Measurements from ENCODE around the gene GYG2. TPM values are rescaled to one million over a fixed set of nuclear protein-coding genes. Genes with fewer than 3 reads are reported as not detected.

GYG2 gene
- total RNA-seq, 1 donor from 2014 or later, result 1.4 TPM

DNA sequence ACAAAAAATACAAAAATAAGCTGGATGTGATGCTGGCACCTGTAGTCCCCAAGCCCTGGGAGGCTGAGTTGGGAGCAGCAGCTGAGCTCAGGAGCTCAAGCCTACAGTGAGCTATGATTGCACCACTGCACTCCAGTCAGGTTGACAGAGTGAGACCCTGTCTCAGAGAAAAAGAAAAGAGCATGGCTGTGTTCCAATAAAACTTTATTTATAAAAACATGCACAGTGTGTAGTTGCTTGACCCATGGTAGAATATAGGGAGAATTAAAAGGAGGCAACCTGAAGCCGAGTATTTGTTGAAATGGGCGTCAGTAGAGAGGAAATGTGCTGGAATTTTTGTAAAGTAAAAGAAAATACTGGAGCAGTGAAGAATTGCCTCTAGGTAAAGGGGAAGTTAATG lies 27.0 kb downstream of the GYG2 start:
- intact Hi-C loops (cut with DNase I), result no loop called here
- no peak for DNase-seq
- no peak for ATAC-seq

DNA sequence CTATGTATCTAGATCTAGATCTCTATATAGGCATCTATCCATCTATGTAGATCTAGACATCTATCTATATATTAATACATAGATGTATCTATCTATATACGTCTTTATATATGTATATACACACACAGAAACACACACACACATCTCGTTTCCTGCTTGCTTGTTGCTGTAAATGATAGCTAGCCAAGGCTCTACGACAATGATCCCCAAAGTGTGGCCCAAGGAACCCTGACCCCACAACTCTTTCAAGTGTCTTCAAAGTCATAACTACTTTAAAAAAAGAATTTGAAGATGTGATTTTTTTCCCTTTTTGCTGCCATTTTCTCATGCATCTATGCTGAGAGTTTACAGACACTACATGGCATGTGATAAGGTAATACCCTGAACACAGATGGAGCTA lies 28.8 kb downstream of the GYG2 start:
- Histone ChIP-seq H3K4me3 (no peak overlapping the region), H3K36me3 (no peaks in the 10 kb centered on the region), H3K27me3 (no peaks in the 10 kb centered on the region), H3K27ac (no peak overlapping the region), H3K9me3 (no peaks in the 10 kb centered on the region), H3K4me1 (no peaks in the 10 kb centered on the region)
- ATAC-seq (no peak), DNase-seq (no peak)
- TF ChIP-seq, protein P1, sequence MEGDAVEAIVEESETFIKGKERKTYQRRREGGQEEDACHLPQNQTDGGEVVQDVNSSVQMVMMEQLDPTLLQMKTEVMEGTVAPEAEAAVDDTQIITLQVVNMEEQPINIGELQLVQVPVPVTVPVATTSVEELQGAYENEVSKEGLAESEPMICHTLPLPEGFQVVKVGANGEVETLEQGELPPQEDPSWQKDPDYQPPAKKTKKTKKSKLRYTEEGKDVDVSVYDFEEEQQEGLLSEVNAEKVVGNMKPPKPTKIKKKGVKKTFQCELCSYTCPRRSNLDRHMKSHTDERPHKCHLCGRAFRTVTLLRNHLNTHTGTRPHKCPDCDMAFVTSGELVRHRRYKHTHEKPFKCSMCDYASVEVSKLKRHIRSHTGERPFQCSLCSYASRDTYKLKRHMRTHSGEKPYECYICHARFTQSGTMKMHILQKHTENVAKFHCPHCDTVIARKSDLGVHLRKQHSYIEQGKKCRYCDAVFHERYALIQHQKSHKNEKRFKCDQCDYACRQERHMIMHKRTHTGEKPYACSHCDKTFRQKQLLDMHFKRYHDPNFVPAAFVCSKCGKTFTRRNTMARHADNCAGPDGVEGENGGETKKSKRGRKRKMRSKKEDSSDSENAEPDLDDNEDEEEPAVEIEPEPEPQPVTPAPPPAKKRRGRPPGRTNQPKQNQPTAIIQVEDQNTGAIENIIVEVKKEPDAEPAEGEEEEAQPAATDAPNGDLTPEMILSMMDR (IDR thresholded peaks at IDR 0.05), result no peak
- intact Hi-C loops (cut with DNase I), result no loop called here

More for the DNA sequence above, 27.0 kb downstream of the GYG2 start:
- H3K9me3 ChIP-seq, result no peaks in the 10 kb centered on the region
- TF ChIP-seq, protein P1 (IDR thresholded peaks at IDR 0.05), result no peak
- no peaks in the 10 kb centered on the region for H3K36me3 ChIP-seq
- no peak overlapping the region for H3K4me3 ChIP-seq
- no peaks in the 10 kb centered on the region for H3K27me3 ChIP-seq
- no peaks in the 10 kb centered on the region for H3K4me1 ChIP-seq
- H3K27ac ChIP-seq, result no peak overlapping the region

DNA sequence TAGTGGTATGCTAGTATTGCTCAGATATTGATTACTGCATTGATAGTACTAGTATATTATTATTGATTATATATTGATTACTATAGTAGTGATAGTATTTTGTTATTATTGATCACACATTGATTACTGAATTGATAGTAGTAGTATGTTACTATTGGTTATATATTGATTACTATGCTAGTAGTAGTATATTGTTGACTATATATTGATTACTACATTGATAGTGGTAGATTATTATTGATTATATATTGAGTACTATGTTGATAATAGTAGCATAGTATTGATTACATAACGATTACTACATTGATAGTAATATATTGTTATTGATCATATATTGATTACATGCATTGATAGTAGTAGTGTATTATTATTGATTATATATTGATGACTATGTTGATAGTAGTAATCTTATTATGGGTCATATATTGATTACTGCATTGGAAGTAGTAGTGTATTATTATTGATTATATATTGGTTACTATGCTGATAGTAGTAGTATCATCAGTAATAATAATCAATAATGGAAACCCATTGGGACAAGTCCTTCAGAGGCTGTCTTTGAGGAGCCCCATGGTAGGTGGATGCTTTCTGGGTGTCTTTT lies 30.6 kb downstream of the GYG2 start:
- Histone ChIP-seq H3K4me3 (no peak overlapping the region), H3K4me1 (no peaks in the 10 kb centered on the region), H3K27ac (no peak overlapping the region), H3K9me3 (no peaks in the 10 kb centered on the region), H3K27me3 (no peaks in the 10 kb centered on the region), H3K36me3 (no peaks in the 10 kb centered on the region)
- TF ChIP-seq, protein P1 (IDR thresholded peaks at IDR 0.05), result no peak
- intact Hi-C loops (cut with DNase I), result no loop called here
- no peak for DNase-seq
- ATAC-seq, result no peak

DNA sequence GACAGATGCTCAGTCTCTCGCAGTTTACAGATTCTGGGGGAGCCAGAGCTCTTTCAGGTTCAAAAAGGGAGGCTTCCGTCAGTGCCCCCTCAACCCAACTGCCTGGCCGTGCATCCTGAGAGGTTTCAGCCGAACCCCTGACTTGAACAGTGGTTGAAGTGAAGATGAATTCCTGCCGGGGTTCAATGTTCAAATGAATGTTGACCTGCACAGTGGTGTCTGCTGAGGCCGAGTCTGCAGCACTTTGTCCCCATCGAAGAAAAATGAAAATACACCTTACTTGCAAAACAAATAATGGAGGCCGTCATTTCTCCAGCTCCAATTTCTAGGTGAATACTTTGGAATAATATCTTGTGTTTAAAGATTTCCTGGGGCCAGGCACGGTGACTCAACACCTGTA lies 33.7 kb downstream of the GYG2 start:
- no peak for ATAC-seq
- Histone ChIP-seq H3K27me3 (no peaks in the 10 kb centered on the region), H3K27ac (no peak overlapping the region), H3K4me1 (no peaks in the 10 kb centered on the region), H3K9me3 (no peaks in the 10 kb centered on the region), H3K36me3 (no peaks in the 10 kb centered on the region), H3K4me3 (no peak overlapping the region)
- no peak for DNase-seq
- intact Hi-C loops (cut with DNase I), result no loop called here
- TF ChIP-seq, protein P1 (IDR thresholded peaks at IDR 0.05), result no peak

DNA sequence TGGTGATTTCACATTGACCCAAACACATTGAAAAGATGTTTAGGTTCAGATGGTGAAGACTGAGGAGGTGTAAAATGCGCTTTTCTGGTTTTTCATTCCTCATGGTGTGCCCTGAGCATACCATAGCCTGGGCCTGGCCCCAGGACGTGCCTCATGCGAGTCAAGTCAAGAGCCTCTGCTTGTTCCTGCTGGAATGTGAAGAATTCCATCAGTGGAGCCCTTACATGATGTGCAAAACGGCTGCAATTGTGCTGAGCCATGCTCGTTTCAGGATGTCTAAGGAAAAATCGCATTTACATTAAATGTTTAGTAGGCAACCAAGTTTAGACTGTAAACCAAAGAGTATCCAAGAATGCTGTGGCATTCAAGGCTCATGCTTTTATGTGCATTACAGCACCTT lies 34.9 kb downstream of the GYG2 start:
- no peaks in the 10 kb centered on the region for H3K27me3 ChIP-seq
- TF ChIP-seq, protein P1 (IDR thresholded peaks at IDR 0.05), result no peak
- no peaks in the 10 kb centered on the region for H3K36me3 ChIP-seq
- no peaks in the 10 kb centered on the region for H3K9me3 ChIP-seq
- intact Hi-C loops (cut with DNase I), result no loop called here
- no peak overlapping the region for H3K27ac ChIP-seq
- H3K4me3 ChIP-seq, result no peak overlapping the region
- DNase-seq (no peak), ATAC-seq (peak; percentile 41)
- H3K4me1 ChIP-seq, result no peaks in the 10 kb centered on the region

DNA sequence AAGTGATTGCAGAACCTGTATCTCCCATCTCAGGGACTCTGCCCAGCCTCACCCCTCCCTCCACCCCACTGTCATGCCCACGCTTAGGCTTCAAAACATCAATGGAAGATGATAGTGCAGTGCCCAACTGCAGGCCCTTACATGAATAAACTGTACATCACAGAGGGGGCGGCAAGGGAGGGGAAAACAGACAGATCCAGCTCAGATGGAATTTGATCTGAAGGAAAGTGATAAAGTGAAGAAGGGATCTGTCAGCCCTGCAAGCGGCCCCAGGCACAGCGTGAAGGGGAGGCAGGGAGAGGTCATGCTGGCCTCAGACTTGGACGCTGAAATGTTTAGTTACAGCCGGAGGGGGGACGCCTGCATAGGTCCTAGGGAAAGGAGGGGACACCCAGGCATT lies 38.5 kb downstream of the GYG2 start:
- Histone ChIP-seq H3K27me3 (no peaks in the 10 kb centered on the region), H3K9me3 (no peaks in the 10 kb centered on the region), H3K36me3 (no peaks in the 10 kb centered on the region), H3K4me3 (no peak overlapping the region), H3K4me1 (no peaks in the 10 kb centered on the region), H3K27ac (no peak overlapping the region)
- intact Hi-C loops (cut with DNase I), result no loop called here
- DNase-seq (no peak), ATAC-seq (no peak)
- TF ChIP-seq, protein P1 (IDR thresholded peaks at IDR 0.05), result no peak
